Right lobe of liver (tissue), 4 donors: Measurements from ENCODE around the gene TTLL5.
"Not testable (repeated sequence)": the region's sequence is repeated elsewhere in the genome, so short reads cannot be mapped to it uniquely, and the experiment has no call there.

Experiments used
- CTCF ChIP-seq, 4 donors: fragments of 200-600 bp in 3 of 4; fragments of 450-650 bp in 1 of 4; IDR thresholded peaks; one replicate each; pipeline versions ENCODE4 v1.5.1 to v1.8.0; 2016 to 2022; ENCODE audit warnings: antibody characterized with exemption in 4 of 4, mild to moderate bottlenecking in 2 of 4
- POLR2A ChIP-seq: fragments of 450-650 bp; IDR thresholded peaks from one replicate; pipeline ENCODE4 v1.6.1; 2017; ENCODE audit warnings: antibody characterized with exemption, mild to moderate bottlenecking
- donor health status: DM: no; HTN: no; CAD: no.
- donor health status: DM: no; HTN: no; CAD: no.
- donor health status: DM: no; HTN: yes; CAD: no.

DNA sequence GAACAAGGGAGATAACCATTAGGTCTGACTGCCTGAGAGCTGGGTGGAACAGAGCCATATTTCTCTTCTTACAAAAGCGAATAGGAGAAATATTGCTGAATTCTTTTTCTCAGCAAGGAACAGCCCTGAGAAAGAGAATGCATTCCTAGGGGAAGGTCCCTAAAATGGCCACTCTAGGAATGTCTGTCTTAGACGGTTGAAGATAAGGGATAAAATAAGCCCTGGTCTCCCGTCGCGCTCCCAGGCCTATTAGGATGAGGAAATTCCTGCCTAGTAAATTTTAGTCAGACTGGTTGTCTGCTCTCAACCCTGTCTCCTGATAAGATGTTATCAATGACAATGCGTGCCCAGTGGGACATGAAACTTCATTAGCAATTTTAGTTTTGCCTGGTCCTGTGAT, 34.0 kb downstream of the TTLL5 start:
- TF ChIP-seq CTCF (IDR thresholded peaks at IDR 0.05); POLR2A: not testable (repeated sequence)
